Progenitor cell of endocrine pancreas (in vitro differentiated cells): ENCODE measurements around the gene THSD4. TPM values are rescaled to one million over a fixed set of nuclear protein-coding genes. Genes with fewer than 3 reads are reported as not detected.

Experiments
- DNase-seq: peaks from one replicate; pipeline ENCODE4 v3.0.0; 2021; ENCODE audit warnings: low spot score; ENCODE audit not compliant: unreplicated experiment
- H3K27ac Mint-ChIP-seq: 2 replicates; pipeline ENCODE4 v1.8.0; 2021; ENCODE audit warnings: mild to moderate bottlenecking, moderate library complexity, mixed read lengths
- H3K27me3 Mint-ChIP-seq: 2 replicates; pipeline ENCODE4 v1.8.0; 2021; ENCODE audit warnings: mixed read lengths
- H3K36me3 Mint-ChIP-seq: 2 replicates; pipeline ENCODE4 v1.8.0; 2022; ENCODE audit warnings: mixed read lengths; ENCODE audit not compliant: insufficient read depth
- H3K4me1 Mint-ChIP-seq: 2 replicates; pipeline ENCODE4 v1.8.0; 2021; ENCODE audit warnings: low read depth, mixed read lengths
- H3K4me3 Mint-ChIP-seq: 2 replicates; pipeline ENCODE4 v1.8.0; 2021; ENCODE audit warnings: low read depth, mild to moderate bottlenecking, moderate library complexity, mixed read lengths
- H3K9me3 Mint-ChIP-seq: 2 replicates; pipeline ENCODE4 v1.8.0; 2021; ENCODE audit warnings: low read depth, mixed read lengths
- total RNA-seq: library from RNA; stranded (reverse); gene quantifications from 2 replicates; pipeline ENCODE4 v1.2.1, GENCODE V29; 2021
- TF ChIP-seq, protein P1 (sequence below): fragments of 200-600 bp; sonication (generic); IDR thresholded peaks from one replicate; pipeline ENCODE4 v1.5.0; 2021; ENCODE audit warnings: antibody characterized with exemption, mild to moderate bottlenecking; ENCODE audit not compliant: unreplicated experiment

Gene THSD4
- total RNA-seq, 1 donor from 2014 or later: 6.8 TPM

DNA sequence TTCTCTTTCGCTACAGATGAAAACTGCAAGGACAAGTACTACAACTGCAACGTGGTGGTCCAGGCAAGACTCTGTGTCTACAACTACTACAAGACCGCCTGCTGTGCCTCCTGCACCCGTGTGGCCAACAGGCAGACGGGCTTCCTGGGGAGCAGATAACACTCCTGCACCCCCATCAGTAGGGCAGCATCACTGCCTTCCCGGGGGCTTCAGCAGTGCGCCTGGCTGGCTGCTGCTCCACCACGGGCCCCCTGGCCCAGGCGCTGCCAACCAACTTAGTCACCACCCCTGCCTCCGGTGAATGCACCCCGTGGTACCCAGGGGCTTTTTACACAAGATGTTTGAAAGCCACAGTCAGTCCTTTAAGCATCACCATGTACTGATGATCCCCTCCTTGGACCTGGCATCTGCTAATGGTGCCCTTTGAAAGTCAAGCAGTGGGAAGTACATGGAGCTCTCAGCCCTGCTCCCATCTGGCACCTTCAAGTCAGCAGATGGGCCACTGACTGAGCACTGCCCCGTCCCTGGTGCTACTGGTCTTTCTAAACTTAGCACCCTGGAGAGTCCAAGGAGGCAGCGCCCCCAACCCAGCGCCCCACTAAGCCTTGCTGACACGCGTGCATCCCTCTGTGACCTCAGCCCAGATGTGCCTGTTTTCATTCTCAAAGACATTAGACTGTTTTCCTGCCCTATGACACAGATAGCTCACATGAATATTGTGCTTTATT, 662.1 kb downstream of the THSD4 start:
- H3K27ac Mint-ChIP-seq: no peak overlapping the region
- peaks cover 15% of the 10 kb centered on the region for H3K27me3 Mint-ChIP-seq
- H3K36me3 Mint-ChIP-seq: no peaks in the 10 kb centered on the region
- no peaks in the 10 kb centered on the region for H3K4me1 Mint-ChIP-seq
- H3K4me3 Mint-ChIP-seq: no peak overlapping the region
- no peak for DNase-seq
- TF ChIP-seq, protein P1, sequence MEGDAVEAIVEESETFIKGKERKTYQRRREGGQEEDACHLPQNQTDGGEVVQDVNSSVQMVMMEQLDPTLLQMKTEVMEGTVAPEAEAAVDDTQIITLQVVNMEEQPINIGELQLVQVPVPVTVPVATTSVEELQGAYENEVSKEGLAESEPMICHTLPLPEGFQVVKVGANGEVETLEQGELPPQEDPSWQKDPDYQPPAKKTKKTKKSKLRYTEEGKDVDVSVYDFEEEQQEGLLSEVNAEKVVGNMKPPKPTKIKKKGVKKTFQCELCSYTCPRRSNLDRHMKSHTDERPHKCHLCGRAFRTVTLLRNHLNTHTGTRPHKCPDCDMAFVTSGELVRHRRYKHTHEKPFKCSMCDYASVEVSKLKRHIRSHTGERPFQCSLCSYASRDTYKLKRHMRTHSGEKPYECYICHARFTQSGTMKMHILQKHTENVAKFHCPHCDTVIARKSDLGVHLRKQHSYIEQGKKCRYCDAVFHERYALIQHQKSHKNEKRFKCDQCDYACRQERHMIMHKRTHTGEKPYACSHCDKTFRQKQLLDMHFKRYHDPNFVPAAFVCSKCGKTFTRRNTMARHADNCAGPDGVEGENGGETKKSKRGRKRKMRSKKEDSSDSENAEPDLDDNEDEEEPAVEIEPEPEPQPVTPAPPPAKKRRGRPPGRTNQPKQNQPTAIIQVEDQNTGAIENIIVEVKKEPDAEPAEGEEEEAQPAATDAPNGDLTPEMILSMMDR: no peak
- H3K9me3 Mint-ChIP-seq: no peaks in the 10 kb centered on the region

DNA sequence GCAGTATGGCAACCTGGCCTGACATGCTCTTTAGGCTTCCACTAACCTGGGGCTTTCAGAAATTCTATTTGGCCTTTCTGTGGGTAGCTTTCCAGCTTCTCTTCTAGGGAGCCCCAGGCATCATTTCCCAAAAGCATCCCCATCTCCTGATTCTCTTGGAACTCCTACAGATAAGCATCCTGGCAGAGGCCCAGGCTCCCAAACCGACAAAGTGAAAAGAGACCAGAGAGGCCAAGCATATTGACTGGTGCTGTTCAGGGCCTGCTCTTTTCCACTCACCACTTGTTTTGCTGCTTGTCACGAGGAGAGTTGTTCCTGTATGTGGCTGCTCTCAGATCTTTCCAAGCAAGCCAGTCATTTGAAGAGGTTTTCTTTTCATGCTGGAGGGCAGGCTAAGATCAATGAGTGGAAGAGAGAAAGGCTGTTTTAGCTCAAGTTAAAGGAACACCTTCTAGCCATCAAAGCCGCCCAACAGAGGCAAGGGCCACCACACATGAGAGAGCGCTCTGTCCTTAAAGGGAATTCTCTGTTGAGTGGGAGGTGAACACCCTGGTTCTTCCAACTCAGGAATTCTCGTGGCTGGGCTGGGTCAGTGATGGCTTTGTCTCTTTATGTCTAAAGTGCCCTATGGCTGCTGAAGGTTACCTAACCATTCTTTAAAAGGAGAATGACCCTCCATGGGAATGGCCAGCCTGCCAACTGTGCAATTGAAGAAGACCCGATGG, 664.0 kb downstream of the THSD4 start:
- TF ChIP-seq, protein P1: no peak
- Mint-ChIP-seq H3K27ac (no peak overlapping the region), H3K36me3 (no peaks in the 10 kb centered on the region), H3K9me3 (no peaks in the 10 kb centered on the region), H3K27me3 (peaks cover 15% of the 10 kb centered on the region), H3K4me1 (no peaks in the 10 kb centered on the region), H3K4me3 (no peak overlapping the region)
- no peak for DNase-seq

DNA sequence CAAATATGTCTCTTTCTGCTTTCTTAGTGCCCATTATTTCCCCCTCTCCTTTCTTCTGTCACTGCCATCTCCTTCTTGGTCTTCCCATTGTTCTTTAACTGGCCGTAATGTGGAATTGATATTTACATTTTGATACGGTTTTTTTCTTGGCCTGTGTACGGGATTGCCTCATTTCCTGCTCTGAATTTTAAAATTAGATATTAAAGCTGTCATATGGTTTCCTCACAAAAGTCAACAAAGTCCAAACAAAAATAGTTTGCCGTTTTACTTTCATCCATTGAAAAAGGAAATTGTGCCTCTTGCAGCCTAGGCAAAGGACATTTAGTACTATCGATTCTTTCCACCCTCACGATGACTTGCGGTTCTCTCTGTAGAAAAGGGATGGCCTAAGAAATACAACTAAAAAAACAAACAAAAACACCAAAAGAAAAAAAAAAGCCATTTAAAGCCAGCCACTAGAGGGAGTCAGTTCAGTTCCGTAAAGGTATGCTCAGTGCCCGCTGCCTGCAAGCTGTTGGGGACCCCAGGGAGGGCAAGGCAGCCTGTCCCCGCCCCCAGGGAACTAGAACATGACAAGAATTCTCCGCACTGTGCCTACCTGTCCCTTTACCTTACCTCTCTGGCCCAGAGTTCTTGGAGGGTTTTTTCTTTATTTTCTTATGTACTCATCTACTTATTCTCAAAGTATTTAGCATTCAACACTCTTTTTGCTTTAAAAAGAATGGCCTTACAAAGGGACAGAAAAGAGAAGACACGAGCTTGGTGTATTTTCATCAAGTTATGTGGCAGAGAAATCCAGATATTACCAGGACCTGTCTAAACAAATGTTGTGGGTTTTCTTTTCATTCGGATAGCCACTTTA, 665.1 kb downstream of the THSD4 start:
- Mint-ChIP-seq H3K36me3 (no peaks in the 10 kb centered on the region), H3K4me1 (no peaks in the 10 kb centered on the region), H3K4me3 (no peak overlapping the region), H3K27ac (no peak overlapping the region), H3K9me3 (no peaks in the 10 kb centered on the region), H3K27me3 (peaks cover 20% of the 10 kb centered on the region)
- DNase-seq: no peak
- TF ChIP-seq, protein P1: peak; percentile 84

DNA sequence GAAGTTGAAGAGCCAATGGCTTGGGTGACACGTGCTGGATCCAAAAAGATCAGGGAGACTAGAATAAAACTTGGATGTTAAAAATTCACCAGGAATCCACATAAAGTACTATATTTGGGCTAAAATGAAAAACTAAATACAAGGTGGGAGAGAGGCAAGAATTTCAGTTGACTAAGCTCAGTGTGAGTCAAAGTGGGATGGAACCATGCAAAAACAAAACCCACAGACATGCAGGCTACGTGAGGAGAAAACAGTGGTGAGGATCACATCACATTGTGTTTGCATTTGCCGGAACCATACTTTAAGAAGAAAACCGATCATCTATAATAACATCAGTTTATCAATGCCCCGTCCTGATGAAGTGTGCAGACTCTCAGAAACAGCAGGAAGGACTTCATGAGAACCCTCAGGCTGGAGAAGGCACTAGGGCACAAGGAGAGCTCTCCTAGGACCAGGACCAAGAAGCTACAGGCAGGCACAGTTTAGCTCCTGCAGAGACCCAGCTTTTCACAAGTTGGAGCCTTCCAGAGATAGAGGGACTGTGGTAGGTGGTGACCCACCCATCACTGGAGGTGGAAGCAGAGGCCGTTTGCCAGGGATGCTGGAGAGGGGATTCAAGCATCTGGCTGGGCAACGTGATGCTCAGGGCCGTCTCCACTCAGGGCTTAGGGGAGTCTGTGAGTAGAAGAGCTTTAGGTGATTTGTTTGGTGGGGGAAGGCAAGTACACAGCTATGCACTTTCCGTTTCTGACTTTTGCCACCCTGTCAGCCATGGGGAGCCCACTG, 666.1 kb downstream of the THSD4 start:
- H3K4me1 Mint-ChIP-seq: no peaks in the 10 kb centered on the region
- H3K36me3 Mint-ChIP-seq: no peaks in the 10 kb centered on the region
- H3K9me3 Mint-ChIP-seq: no peaks in the 10 kb centered on the region
- TF ChIP-seq, protein P1: no peak
- no peak overlapping the region for H3K4me3 Mint-ChIP-seq
- DNase-seq: no peak
- peaks cover 20% of the 10 kb centered on the region for H3K27me3 Mint-ChIP-seq
- no peak overlapping the region for H3K27ac Mint-ChIP-seq

DNA sequence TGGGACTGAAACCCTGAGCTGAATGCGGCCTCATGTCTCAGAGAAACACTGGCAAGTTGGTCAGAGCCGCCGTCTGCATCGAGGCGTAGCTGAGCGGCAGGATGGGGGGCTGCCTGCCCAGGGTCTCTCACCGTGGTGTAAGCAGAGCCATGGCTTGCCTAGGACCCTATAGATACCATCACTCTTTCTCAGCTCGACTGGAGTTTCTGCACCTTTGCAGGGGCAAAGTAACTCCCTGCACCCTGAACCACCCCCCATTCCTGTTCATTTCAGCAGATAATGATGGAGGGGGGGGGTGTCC, 666.6 kb downstream of the THSD4 start:
- peaks cover 20% of the 10 kb centered on the region for H3K27me3 Mint-ChIP-seq
- H3K4me3 Mint-ChIP-seq: no peak overlapping the region
- no peaks in the 10 kb centered on the region for H3K4me1 Mint-ChIP-seq
- no peak overlapping the region for H3K27ac Mint-ChIP-seq
- no peak for DNase-seq
- H3K36me3 Mint-ChIP-seq: no peaks in the 10 kb centered on the region
- TF ChIP-seq, protein P1: no peak
- no peaks in the 10 kb centered on the region for H3K9me3 Mint-ChIP-seq
